H1 (cell line): ENCODE data around the gene IQCM. TPM values are rescaled to one million over a fixed set of nuclear protein-coding genes. Genes with fewer than 3 reads are reported as not detected.

Source experiments
- CTCF ChIA-PET: fragments of 300-600 bp; sonication (Branson Sonifier 250); formaldehyde crosslinking; loops from one replicate; lab custom pipeline; 2021; ENCODE audit not compliant: partially characterized antibody; lab: Charles Lee
- POLR2A ChIA-PET: fragments of 300-600 bp; sonication (Branson Sonifier 250); formaldehyde crosslinking; loops from one replicate; lab custom pipeline; 2021; ENCODE audit warnings: inconsistent platforms; ENCODE audit not compliant: partially characterized antibody; lab: Charles Lee
- DNase-seq, 2 experiments: peaks; one replicate each; pipeline versions ENCODE4 v3.0.0 to v3.0.0-alpha.2; 2010 to 2022; ENCODE audit warnings: low spot score in 2 of 2, low read depth in 1 of 2, mixed read lengths in 1 of 2
- FAIRE-seq: peaks from 2 replicates; lab custom pipeline; 2011; peaks lifted over from hg19 to GRCh38; lab: Jason Lieb, UNC
- H2AFZ ChIP-seq: 2 replicates; pipeline ENCODE4 v1.8.1; 2012; ENCODE audit warnings: low read length, inconsistent platforms
- H2AK5ac ChIP-seq: 2 replicates; pipeline ENCODE4 v1.6.1; 2013; ENCODE audit warnings: low read depth, low read length
- H2BK120ac ChIP-seq: replicated peaks from 2 replicates; pipeline ENCODE3; 2013; ENCODE audit warnings: low read depth, low read length, inconsistent platforms
- H2BK12ac ChIP-seq: 2 replicates; pipeline ENCODE4 v1.6.1; 2013; ENCODE audit warnings: low read depth, low read length
- H2BK15ac ChIP-seq: 2 replicates; pipeline ENCODE4 v1.6.1; 2013; ENCODE audit warnings: low read length
- H2BK20ac ChIP-seq: 2 replicates; pipeline ENCODE4 v1.6.1; 2013; ENCODE audit warnings: low read length
- H2BK5ac ChIP-seq: 2 replicates; pipeline ENCODE4 v1.6.1; 2013; ENCODE audit warnings: low read depth, low read length
- H3K14ac ChIP-seq: 2 replicates; pipeline ENCODE4 v1.6.1; 2013; ENCODE audit warnings: inconsistent platforms; ENCODE audit not compliant: insufficient read length
- H3K18ac ChIP-seq: 2 replicates; pipeline ENCODE4 v1.6.1; 2013; ENCODE audit warnings: low read length; ENCODE audit errors: extremely low read depth
- H3K23ac ChIP-seq: 2 replicates; pipeline ENCODE4 v1.6.1; 2013; ENCODE audit warnings: inconsistent platforms; ENCODE audit not compliant: insufficient read length
- H3K23me2 ChIP-seq: 2 replicates; pipeline ENCODE4 v1.6.1; 2013; ENCODE audit warnings: low read depth, low read length
- H3K27ac ChIP-seq: 2 replicates; pipeline ENCODE4 v1.6.1; 2011; ENCODE audit warnings: low read depth, low read length, inconsistent platforms
- H3K27me3 ChIP-seq, 4 experiments: replicated peaks in 1 of 4; 1 replicate in 1 of 4; 2 replicates in 3 of 4; pipeline versions ENCODE4 v1.6.1 to v1.8.1; 2011 to 2013; ENCODE audit warnings: low read length in 3 of 4, mild to moderate bottlenecking in 3 of 4, inconsistent platforms in 2 of 4, mixed read lengths in 2 of 4, moderate library complexity in 1 of 4; ENCODE audit not compliant: control insufficient read depth in 3 of 4, insufficient read depth in 3 of 4; ENCODE audit errors: extremely low read depth in 1 of 4
- H3K36me3 ChIP-seq, 4 experiments: 2 replicates each; pipeline versions ENCODE4 v1.6.1 to v1.8.1; 2011 to 2013; ENCODE audit warnings: mild to moderate bottlenecking in 4 of 4, low read length in 3 of 4, moderate library complexity in 2 of 4, control low read depth in 1 of 4, inconsistent platforms in 1 of 4; ENCODE audit not compliant: insufficient read depth in 4 of 4, control insufficient read depth in 2 of 4
- H3K4ac ChIP-seq: replicated peaks from 2 replicates; pipeline ENCODE3; 2013; ENCODE audit warnings: low read length, low read depth, mixed read lengths, inconsistent platforms; ENCODE audit not compliant: insufficient read length
- H3K4me1 ChIP-seq, 4 experiments: replicated peaks in 1 of 4; 1 replicate in 1 of 4; 2 replicates in 3 of 4; pipeline versions ENCODE4 v1.6.1 to v1.8.1; 2011 to 2013; ENCODE audit warnings: low read length in 3 of 4, inconsistent platforms in 2 of 4, mixed read lengths in 1 of 4; ENCODE audit not compliant: insufficient read depth in 4 of 4, control insufficient read depth in 3 of 4
- H3K4me2 ChIP-seq, 2 experiments: 2 replicates each; pipeline versions ENCODE4 v1.6.1 to v1.8.1; 2011 to 2013; ENCODE audit warnings: low read depth in 2 of 2, low read length in 2 of 2, control low read depth in 1 of 2, inconsistent platforms in 1 of 2, mild to moderate bottlenecking in 1 of 2; ENCODE audit not compliant: insufficient read depth in 1 of 2
- H3K4me3 ChIP-seq, 4 experiments: fragments of 200-600, 300-600 bp in 1 of 4; sonication (generic), shearing (Covaris generic), sonication (Bioruptor Twin) in 1 of 4; 2 replicates each; pipeline versions ENCODE4 v1.5.1 to v1.8.1; 2011 to 2016; ENCODE audit warnings: low read length in 4 of 4, low read depth in 3 of 4, control low read depth in 2 of 4, inconsistent platforms in 2 of 4, mild to moderate bottlenecking in 2 of 4, mixed read lengths in 1 of 4, moderate library complexity in 1 of 4; ENCODE audit not compliant: insufficient read depth in 2 of 4; ENCODE audit errors: extremely low read depth in 1 of 4
- H3K56ac ChIP-seq: replicated peaks from 2 replicates; pipeline ENCODE3; 2013; ENCODE audit warnings: low read depth, mild to moderate bottlenecking, mixed read lengths, low read length, inconsistent platforms; ENCODE audit not compliant: insufficient read length
- H3K79me1 ChIP-seq: 2 replicates; pipeline ENCODE4 v1.6.1; 2013; ENCODE audit warnings: low read depth, low read length, control low read depth
- H3K79me2 ChIP-seq, 2 experiments: 2 replicates each; pipeline versions ENCODE4 v1.6.1 to v1.8.1; 2012 to 2013; ENCODE audit warnings: low read length in 2 of 2, mild to moderate bottlenecking in 2 of 2, inconsistent platforms in 1 of 2; ENCODE audit not compliant: insufficient read depth in 2 of 2, control insufficient read depth in 1 of 2
- H3K9ac ChIP-seq, 4 experiments: replicated peaks in 1 of 4; 1 replicate in 1 of 4; 2 replicates in 3 of 4; pipeline versions ENCODE4 v1.6.1 to v1.8.1; 2011 to 2013; ENCODE audit warnings: low read depth in 3 of 4, low read length in 3 of 4, control low read depth in 2 of 4, mild to moderate bottlenecking in 2 of 4, moderate library complexity in 2 of 4, inconsistent platforms in 1 of 4; ENCODE audit errors: extremely low read depth in 1 of 4
- H3K9me3 ChIP-seq, 2 experiments: 2 replicates each; pipeline versions ENCODE4 v1.6.1 to v1.8.1; 2012 to 2013; ENCODE audit warnings: mild to moderate bottlenecking in 2 of 2, moderate library complexity in 2 of 2, control low read depth in 1 of 2, inconsistent platforms in 1 of 2, low read depth in 1 of 2, low read length in 1 of 2, mixed read lengths in 1 of 2; ENCODE audit not compliant: insufficient read depth in 2 of 2
- H4K20me1 ChIP-seq, 2 experiments: replicated peaks in 1 of 2; 2 replicates each; pipeline versions ENCODE3 to v1.8.1; 2011 to 2013; ENCODE audit warnings: inconsistent platforms in 2 of 2, low read length in 2 of 2, mild to moderate bottlenecking in 1 of 2; ENCODE audit not compliant: insufficient read depth in 2 of 2, control insufficient read depth in 1 of 2
- H4K5ac ChIP-seq: 2 replicates; pipeline ENCODE4 v1.6.1; 2013; ENCODE audit warnings: low read length, low read depth, mixed read lengths, inconsistent platforms; ENCODE audit not compliant: insufficient read length
- H4K8ac ChIP-seq: 2 replicates; pipeline ENCODE4 v1.8.0; 2013; ENCODE audit warnings: mild to moderate bottlenecking, moderate library complexity, low read length, inconsistent platforms; ENCODE audit not compliant: insufficient read depth; ENCODE audit errors: extremely low read depth
- H4K91ac ChIP-seq: replicated peaks from 2 replicates; pipeline ENCODE3; 2013; ENCODE audit warnings: low read length, mixed read lengths, inconsistent platforms; ENCODE audit not compliant: insufficient read length
- BCL11A ChIP-seq, 2 experiments: IDR thresholded peaks; one replicate each; pipeline ENCODE4 v1.6.1; 2011; ENCODE audit warnings: low read depth in 2 of 2, low read length in 2 of 2, mild to moderate bottlenecking in 2 of 2
- BRCA1 ChIP-seq: IDR thresholded peaks from 2 replicates; pipeline ENCODE4 v1.6.1; 2012; ENCODE audit warnings: low read depth, low read length, improper control_type of control experiment
- RBBP5 ChIP-seq: IDR thresholded peaks from 2 replicates; pipeline ENCODE4 v1.7.1; 2012; ENCODE audit warnings: low read depth, mild to moderate bottlenecking, inconsistent platforms, low read length, moderate library complexity, borderline replicate concordance
- RFX5 ChIP-seq: IDR thresholded peaks from 2 replicates; pipeline ENCODE4 v1.6.1; 2011; ENCODE audit warnings: low read depth, low read length, improper control_type of control experiment, borderline replicate concordance
- TAF1 ChIP-seq: IDR thresholded peaks from 2 replicates; pipeline ENCODE4 v1.6.1; 2011; ENCODE audit warnings: mild to moderate bottlenecking, low read depth, low read length
- TEAD4 ChIP-seq: IDR thresholded peaks from 2 replicates; pipeline ENCODE4 v1.6.1; 2012; ENCODE audit warnings: low read depth, low read length, inconsistent platforms, mixed read lengths
- WGBS, 2 experiments: shearing (Covaris generic) in 1 of 2; methylation state at CpG; one replicate each; pipeline versions ENCODE4 v1.1.6 to v1.1.7; 2013 to 2015; ENCODE audit warnings: low lambda C conversion rate in 2 of 2, mixed read lengths in 2 of 2, inconsistent platforms in 1 of 2, low coverage in 1 of 2, missing lambda C conversion rate in 1 of 2; ENCODE audit not compliant: insufficient replicate concordance in 2 of 2, insufficient coverage in 1 of 2, insufficient read length in 1 of 2; ENCODE audit errors: extremely low coverage in 1 of 2, missing lambda C conversion rate in 1 of 2; 5-methylcytosine and 5-hydroxymethylcytosine counted together
- polyA plus RNA-seq, 7 experiments: library from polyadenylated mRNA; depleted of rRNA in 3 of 7; stranded (reverse) in 5 of 7; unstranded in 2 of 7; fragments of >200 nt in 5 of 7; fragments of 200-250 nt in 2 of 7; gene quantifications; 1 replicate in 5 of 7; 2 replicates in 1 of 7; 4 replicates in 1 of 7; pipeline versions ENCODE4 v1.2.1 to v1.2.3, GENCODE V29; 2011 to 2013; ENCODE audit warnings: missing spikeins in 2 of 7, mixed read lengths in 2 of 7
- total RNA-seq: library from RNA; stranded (reverse); fragmentation: NEBNext Ultra II Directional; extraction: Animal tissue kit (Norgen Biotek cat#: 25700); gene quantifications from 2 replicates; pipeline ENCODE4 v1.2.1, GENCODE V29; 2021

IQCM gene
- total and polyA plus RNA-seq, 2 of the 8 experiments (the other 6 are each of a cell fraction or from before 2014, with no cell fraction given): not detected

- H2BK5ac ChIP-seq: no peak overlapping the region
- no peak overlapping the region for H3K4me2 ChIP-seq
- no peaks in the 10 kb centered on the region for H3K9me3 ChIP-seq
- POLR2A ChIA-PET: no interaction called here
- no peak overlapping the region for H3K4ac ChIP-seq
- H3K18ac ChIP-seq: no peak overlapping the region
- no peak overlapping the region for H3K14ac ChIP-seq
- H2AFZ ChIP-seq: no peak overlapping the region
- H2BK20ac ChIP-seq: no peak overlapping the region
- no peak overlapping the region for H3K9ac ChIP-seq
- TF ChIP-seq BCL11A (IDR thresholded peaks at IDR 0.05; ENCODE audit: low read depth in 2 of 2, low read length in 2 of 2): no peak
- TF ChIP-seq TEAD4: no peak
- TF ChIP-seq RFX5: no peak
- no peak for TF ChIP-seq BRCA1
- TF ChIP-seq RBBP5: no peak
- no peak for TF ChIP-seq TAF1
- no peak overlapping the region for H2BK12ac ChIP-seq
- FAIRE-seq (no peak), DNase-seq (no peak)
- no peak overlapping the region for H2AK5ac ChIP-seq
- H4K5ac ChIP-seq: no peak overlapping the region
- no peak overlapping the region for H4K8ac ChIP-seq
- H3K36me3 ChIP-seq: no peaks in the 10 kb centered on the region
- H3K23me2 ChIP-seq: no peaks in the 10 kb centered on the region
- H2BK120ac ChIP-seq: no peak overlapping the region
- H2BK15ac ChIP-seq: no peak overlapping the region
- no peak overlapping the region for H4K91ac ChIP-seq
- no peaks in the 10 kb centered on the region for H4K20me1 ChIP-seq
- H3K4me1 ChIP-seq: no peaks in the 10 kb centered on the region
- H3K79me2 ChIP-seq: no peaks in the 10 kb centered on the region
- no peak overlapping the region for H3K27ac ChIP-seq
- 82% methylated on average over 2 of the region's 2 CpGs; no CpG with 5 or more reads in 1 of the 2 experiments for WGBS, 2 experiments
- H3K56ac ChIP-seq: peak overlapping the region; percentile 64
- no peaks in the 10 kb centered on the region for H3K79me1 ChIP-seq
- no peaks in the 10 kb centered on the region for H3K27me3 ChIP-seq
- no peak overlapping the region for H3K4me3 ChIP-seq
- CTCF ChIA-PET: no interaction called here
- H3K23ac ChIP-seq: no peak overlapping the region
Observed at GRCh38 chr4:149443537-149443936, 372.1 kb downstream of the IQCM start.
